PC-9 (cell line): ENCODE data around the gene MGLL.

Experiments
- CTCF ChIP-seq: fragments of 200-600 bp; sonication (generic); conservative IDR thresholded peaks from 2 replicates; pipeline ENCODE4 v1.6.1; 2017; ENCODE audit warnings: mixed run types, antibody characterized with exemption, mild to moderate bottlenecking, moderate library complexity
- EZH2 ChIP-seq: fragments of 200-600 bp; sonication (generic); IDR thresholded peaks from 2 replicates; pipeline ENCODE4 v1.8.0; 2017; ENCODE audit warnings: antibody characterized with exemption, low read depth

GRCh38 chr3:127780536-127781400 is 41.5 kb downstream of the MGLL start:
- TF ChIP-seq CTCF = no peak
- no peak for TF ChIP-seq EZH2
